ENCODE data around the gene ZNF688. TPM values are rescaled to one million over a fixed set of nuclear protein-coding genes. Genes with fewer than 3 reads are reported as not detected.

Gene ZNF688
- total RNA-seq, 1 experiment from 2014 or later, result 3.6 TPM

- no peak overlapping the region for H2AFZ ChIP-seq (ENCODE audit: low read depth, low read length, poor library complexity, severe bottlenecking)
- H3K9me3 ChIP-seq (ENCODE audit: control insufficient read depth in 1 of 2, insufficient read depth in 1 of 2, low read depth in 1 of 2, low read length in 2 of 2), result no peaks in the 10 kb centered on the region
- H3K27ac ChIP-seq (ENCODE audit: low read depth, low read length), result peak overlapping the region; percentile 51
- peak overlapping the region; percentile 91 for H3K9ac ChIP-seq (ENCODE audit: low read length)
- peak overlapping the region; percentile 84 for H3K4me2 ChIP-seq (ENCODE audit: low read length)
- peaks cover 12% of the 10 kb centered on the region for H3K79me2 ChIP-seq (ENCODE audit: insufficient read depth, low read length)
- intact Hi-C loops (cut with micrococcal nuclease), result loop anchor here (5.0 kb wide), 1 partner anchor 95 kb away; the partner anchor contains the start of gene DCTPP1
- DNase-seq (ENCODE audit: low read depth, low spot score) (no peak), ATAC-seq (no peak)
- no peaks in the 10 kb centered on the region for H3K9me2 ChIP-seq (ENCODE audit: insufficient read depth)
- H3K36me3 ChIP-seq (ENCODE audit: control insufficient read depth in 1 of 2, insufficient read depth in 2 of 2, low read length in 2 of 2), result no peaks in the 10 kb centered on the region; a peak in 1 of 4 replicates
- H3K4me1 ChIP-seq (ENCODE audit: control insufficient read depth in 1 of 2, insufficient read depth in 2 of 2, low read length in 2 of 2), result peaks cover 7 to 23% of the 10 kb centered on the region in 2 experiments
- ChIA-PET POLR2A (interaction anchor here (0.6 to 1.3 kb wide), 6 partner anchors 8 to 98 kb away, joined by 3 to 6 read pairs (median 3); partner anchors contain the start of genes DCTPP1 and ZNF764), RAD21 (ENCODE audit: low non-redundant PET in 1 of 2, low total read pairs in 2 of 2, uncharacterized antibody in 2 of 2, unreplicated experiment in 2 of 2) (no interaction called here), CTCF (interaction anchor here (0.8 to 0.9 kb wide), 2 partner anchors 8 to 31 kb away, joined by 3 to 6 read pairs; partner anchors contain the start of gene ZNF764)
- TF ChIP-seq, protein P1, sequence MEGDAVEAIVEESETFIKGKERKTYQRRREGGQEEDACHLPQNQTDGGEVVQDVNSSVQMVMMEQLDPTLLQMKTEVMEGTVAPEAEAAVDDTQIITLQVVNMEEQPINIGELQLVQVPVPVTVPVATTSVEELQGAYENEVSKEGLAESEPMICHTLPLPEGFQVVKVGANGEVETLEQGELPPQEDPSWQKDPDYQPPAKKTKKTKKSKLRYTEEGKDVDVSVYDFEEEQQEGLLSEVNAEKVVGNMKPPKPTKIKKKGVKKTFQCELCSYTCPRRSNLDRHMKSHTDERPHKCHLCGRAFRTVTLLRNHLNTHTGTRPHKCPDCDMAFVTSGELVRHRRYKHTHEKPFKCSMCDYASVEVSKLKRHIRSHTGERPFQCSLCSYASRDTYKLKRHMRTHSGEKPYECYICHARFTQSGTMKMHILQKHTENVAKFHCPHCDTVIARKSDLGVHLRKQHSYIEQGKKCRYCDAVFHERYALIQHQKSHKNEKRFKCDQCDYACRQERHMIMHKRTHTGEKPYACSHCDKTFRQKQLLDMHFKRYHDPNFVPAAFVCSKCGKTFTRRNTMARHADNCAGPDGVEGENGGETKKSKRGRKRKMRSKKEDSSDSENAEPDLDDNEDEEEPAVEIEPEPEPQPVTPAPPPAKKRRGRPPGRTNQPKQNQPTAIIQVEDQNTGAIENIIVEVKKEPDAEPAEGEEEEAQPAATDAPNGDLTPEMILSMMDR (IDR thresholded peaks at IDR 0.05 in 2 of 3, conservative IDR thresholded peaks at IDR 0.05 in 1 of 3; ENCODE audit: borderline replicate concordance in 1 of 3, insufficient read depth in 1 of 3, low read depth in 2 of 3, low read length in 2 of 3), result 0 out of 6 replicates have a peak, but pooled peaks of 1 of the 3 experiments have one; percentile 5
- no peak for TF ChIP-seq ELF1 (IDR thresholded peaks at IDR 0.05; ENCODE audit: borderline replicate concordance, low read depth)
- H3K27me3 ChIP-seq (ENCODE audit: insufficient read depth, low read length), result no peaks in the 10 kb centered on the region
- peak overlapping the region; percentile 69 to 77 for H3K4me3 ChIP-seq (replicated peaks in 1 of 2; ENCODE audit: low read depth in 1 of 2, low read length in 2 of 2)
- H4K20me1 ChIP-seq (ENCODE audit: insufficient read depth), result no peaks in the 10 kb centered on the region
- TSS peak; percentile 89 for BruUV-seq (replicated peaks)
These were observed 43.8 kb downstream of the ZNF688 start for GRCh38 chr16:30527635-30528178.

DNA sequence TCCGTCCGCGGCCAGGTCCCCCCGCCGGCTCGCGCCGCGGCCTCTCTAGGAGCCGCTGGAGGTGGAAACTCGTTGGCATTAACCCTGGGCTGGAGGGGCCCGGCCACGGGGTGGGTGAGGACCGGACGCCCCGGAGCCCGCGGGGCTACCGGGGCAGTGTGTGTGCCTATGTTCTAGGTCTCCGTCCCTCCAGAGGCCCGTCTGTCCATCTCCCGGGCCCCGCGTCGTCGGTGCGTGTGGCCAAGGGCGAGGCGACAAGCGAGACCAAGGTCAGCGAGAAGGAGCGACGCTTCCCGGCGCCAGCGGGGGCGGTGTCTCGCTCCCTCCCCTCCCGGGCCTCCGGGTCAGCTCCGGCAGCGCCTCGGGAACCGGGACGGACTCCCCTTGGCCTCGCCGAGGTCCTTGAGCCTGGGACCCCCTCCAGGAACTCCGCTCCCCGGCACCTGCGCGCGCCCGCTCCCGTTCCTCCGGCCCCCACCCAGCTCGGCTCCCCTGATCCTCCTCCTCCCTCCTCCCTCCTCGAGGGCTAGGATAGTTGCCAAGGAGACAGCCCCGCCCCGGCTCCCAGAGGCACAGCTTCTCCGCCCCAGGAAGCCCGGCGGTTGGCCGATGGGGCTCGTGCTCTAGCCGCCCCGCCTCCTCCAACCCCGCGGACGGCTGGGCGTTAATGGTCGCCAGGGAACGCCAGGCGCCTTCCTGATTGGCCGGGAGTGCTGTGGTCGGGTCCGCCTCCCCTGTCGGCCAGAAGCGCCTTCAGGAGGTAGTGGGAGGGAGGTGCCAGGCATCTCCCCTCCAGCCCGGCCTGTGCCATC lies 44.5 kb downstream of the ZNF688 start:
- DNase-seq (ENCODE audit: low read depth, low spot score) (peak; percentile 94), ATAC-seq (peak; percentile 91)
- Histone ChIP-seq H3K9me3 (ENCODE audit: control insufficient read depth in 1 of 2, insufficient read depth in 1 of 2, low read depth in 1 of 2, low read length in 2 of 2) (no peaks in the 10 kb centered on the region), H3K27me3 (ENCODE audit: insufficient read depth, low read length) (no peaks in the 10 kb centered on the region), H3K9me2 (ENCODE audit: insufficient read depth) (no peaks in the 10 kb centered on the region), H3K4me3 (replicated peaks in 1 of 2; ENCODE audit: low read depth in 1 of 2, low read length in 2 of 2) (peak overlapping the region; percentile 69 to 77), H3K4me1 (ENCODE audit: control insufficient read depth in 1 of 2, insufficient read depth in 2 of 2, low read length in 2 of 2) (peaks cover 7 to 25% of the 10 kb centered on the region in 2 experiments), H4K20me1 (ENCODE audit: insufficient read depth) (no peaks in the 10 kb centered on the region), H3K36me3 (ENCODE audit: control insufficient read depth in 1 of 2, insufficient read depth in 2 of 2, low read length in 2 of 2) (no peaks in the 10 kb centered on the region; a peak in 1 of 4 replicates), H3K27ac (ENCODE audit: low read depth, low read length) (peak overlapping the region; percentile 99), H3K79me2 (ENCODE audit: insufficient read depth, low read length) (peaks cover 12% of the 10 kb centered on the region), H3K4me2 (ENCODE audit: low read length) (peak overlapping the region; percentile 84), H2AFZ (ENCODE audit: low read depth, low read length, poor library complexity, severe bottlenecking) (no peak overlapping the region), H3K9ac (ENCODE audit: low read length) (peak overlapping the region; percentile 91)
- POLR2A ChIA-PET, result interaction anchor here (0.6 to 1.3 kb wide), 6 partner anchors 9 to 97 kb away, joined by 3 to 6 read pairs (median 3); partner anchors contain the start of genes DCTPP1 and ZNF764
- intact Hi-C loops (cut with micrococcal nuclease), result loop anchor here (5.0 kb wide), 1 partner anchor 95 kb away; the partner anchor contains the start of gene DCTPP1
- RAD21 ChIA-PET (ENCODE audit: low non-redundant PET in 1 of 2, low total read pairs in 2 of 2, uncharacterized antibody in 2 of 2, unreplicated experiment in 2 of 2), result no interaction called here
- no peak for TF ChIP-seq CBX3 (IDR thresholded peaks at IDR 0.05; ENCODE audit: low read depth)
- peak; percentile 59; the same call in 1 of the 2 replicates for TF ChIP-seq SP1 (IDR thresholded peaks at IDR 0.05; ENCODE audit: low read depth)
- TF ChIP-seq, protein P1 (IDR thresholded peaks at IDR 0.05 in 2 of 3, conservative IDR thresholded peaks at IDR 0.05 in 1 of 3; ENCODE audit: borderline replicate concordance in 1 of 3, insufficient read depth in 1 of 3, low read depth in 2 of 3, low read length in 2 of 3), result peak in 1 of 3 experiments; percentile 24; a peak in 2 of 6 replicates
- TF ChIP-seq ZFX (IDR thresholded peaks at IDR 0.05), result peak; percentile 44
- TF ChIP-seq EGR1 (IDR thresholded peaks at IDR 0.05; ENCODE audit: low read depth), result peak; percentile 93
- TF ChIP-seq POLR2AphosphoS5 (IDR thresholded peaks at IDR 0.05; ENCODE audit: low read depth, low read length), result peak; percentile 68
- TF ChIP-seq YY1 (IDR thresholded peaks at IDR 0.05; ENCODE audit: extremely low read depth, insufficient replicate concordance, low read depth, low read length), result peak; percentile 81
- no peak for TF ChIP-seq ZNF274 (IDR thresholded peaks at IDR 0.05; ENCODE audit: low read depth, low read length)
- TF ChIP-seq ATF3 (IDR thresholded peaks at IDR 0.05), result no peak
- TF ChIP-seq, protein P2, sequence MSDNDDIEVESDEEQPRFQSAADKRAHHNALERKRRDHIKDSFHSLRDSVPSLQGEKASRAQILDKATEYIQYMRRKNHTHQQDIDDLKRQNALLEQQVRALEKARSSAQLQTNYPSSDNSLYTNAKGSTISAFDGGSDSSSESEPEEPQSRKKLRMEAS (IDR thresholded peaks at IDR 0.05), result no peak
- CTCF ChIA-PET, result interaction anchor here (0.6 to 0.9 kb wide), 3 partner anchors 9 to 107 kb away, joined by 3 to 6 read pairs (median 3); partner anchors contain the start of gene ZNF764
- BruUV-seq (replicated peaks), result no TSS peak

All from HCT116 (cell line).